ENCODE measurements around the gene TRIM9.

Gene TRIM9

DNA sequence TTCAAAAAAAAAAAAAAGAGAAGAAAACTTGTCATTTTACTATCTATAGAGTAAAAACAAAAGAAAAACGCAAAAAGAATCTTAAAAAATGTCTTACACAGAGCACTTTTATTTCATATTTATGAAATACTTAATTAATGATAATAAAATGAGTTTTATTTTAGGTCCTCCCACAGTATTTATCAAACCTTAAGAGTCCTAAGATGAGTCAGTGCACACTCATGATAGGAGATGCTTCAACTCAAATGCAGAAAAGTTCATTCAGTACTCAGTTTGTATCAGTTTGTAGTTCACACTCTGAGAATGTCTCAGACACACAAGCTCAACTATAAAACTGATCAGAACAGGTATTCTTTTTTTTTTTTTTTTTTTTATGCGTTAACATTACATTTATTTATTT, 41.7 kb downstream of the TRIM9 start:
- no peak for DNase-seq

DNA sequence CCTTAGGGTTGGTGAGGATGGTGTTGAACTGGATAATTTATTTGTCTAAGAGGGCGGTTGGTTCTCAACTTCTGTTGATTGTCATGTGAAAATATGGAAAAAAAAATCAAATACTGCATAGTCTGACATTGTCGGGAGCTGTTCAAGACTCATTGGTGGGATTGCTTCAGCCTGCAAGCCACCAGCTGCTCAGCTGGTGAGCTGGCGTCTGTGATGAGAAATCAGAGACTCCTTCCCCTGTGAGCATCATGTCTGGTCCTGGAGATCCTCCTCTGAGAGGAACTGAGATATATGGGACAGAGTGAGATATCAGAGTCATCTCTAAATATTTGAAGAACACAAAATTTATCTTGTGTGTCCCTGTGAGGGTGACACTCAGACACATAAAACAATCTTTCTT, 49.9 kb downstream of the TRIM9 start:
- no peak for DNase-seq

DNA sequence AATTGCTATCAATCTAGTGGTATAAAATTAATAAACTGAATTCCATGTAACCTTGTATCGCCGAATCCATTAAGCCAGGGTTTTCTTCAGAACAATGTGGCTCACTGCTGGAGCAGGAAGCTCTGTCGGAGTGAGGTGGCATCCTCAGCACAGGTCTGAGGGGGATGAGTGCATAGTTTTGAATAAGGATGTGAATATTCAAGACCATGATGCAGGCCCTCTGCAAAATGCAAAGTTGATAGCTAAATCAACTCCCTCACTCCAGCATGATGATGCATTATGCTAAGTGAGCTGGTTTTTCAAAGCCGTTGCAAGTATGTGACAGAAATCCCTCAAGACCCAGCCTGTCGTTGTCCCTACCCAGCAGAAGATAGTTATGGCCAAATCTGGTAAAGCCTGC, 53.0 kb downstream of the TRIM9 start:
- no peak for DNase-seq

DNA sequence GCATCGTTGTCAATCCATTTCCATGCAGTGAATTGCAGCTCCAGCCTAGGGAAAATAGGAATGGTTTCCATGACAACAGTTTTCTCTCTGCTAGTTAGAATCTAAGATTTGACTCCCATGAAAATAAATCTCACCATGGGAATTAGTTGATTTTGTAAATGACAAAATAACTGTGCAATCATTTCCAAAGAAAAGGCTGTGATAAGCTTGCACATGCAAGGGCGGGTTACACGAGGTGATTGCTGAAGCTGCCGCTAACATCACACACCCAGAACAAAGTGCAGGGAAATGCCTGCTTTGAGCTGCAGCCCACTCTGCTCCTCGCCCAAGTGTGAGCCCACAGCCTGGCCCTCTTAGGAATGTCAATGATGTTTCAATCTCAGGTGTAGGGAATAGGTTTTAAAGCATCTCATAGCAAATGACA, 53.8 kb downstream of the TRIM9 start:
- no peak for DNase-seq

DNA sequence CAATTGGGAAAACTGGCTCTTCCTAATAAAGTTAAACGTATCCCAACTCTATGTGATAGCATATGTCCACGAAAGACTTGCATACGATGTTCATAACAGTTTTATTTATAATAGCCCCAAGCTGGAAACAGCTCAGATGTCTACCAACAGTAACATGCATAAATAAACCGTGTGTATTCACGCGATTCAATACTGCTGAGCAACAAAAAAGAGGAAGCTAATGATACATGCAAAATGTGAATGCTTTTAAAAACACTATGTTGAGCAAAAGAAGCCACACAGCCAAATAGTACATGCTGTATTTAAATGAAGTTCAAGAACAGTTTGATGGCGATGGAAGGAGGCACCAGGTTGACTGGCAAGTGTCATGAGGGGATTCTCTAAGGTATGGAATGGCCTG, 55.7 kb downstream of the TRIM9 start:
- DNase-seq, result no peak

DNA sequence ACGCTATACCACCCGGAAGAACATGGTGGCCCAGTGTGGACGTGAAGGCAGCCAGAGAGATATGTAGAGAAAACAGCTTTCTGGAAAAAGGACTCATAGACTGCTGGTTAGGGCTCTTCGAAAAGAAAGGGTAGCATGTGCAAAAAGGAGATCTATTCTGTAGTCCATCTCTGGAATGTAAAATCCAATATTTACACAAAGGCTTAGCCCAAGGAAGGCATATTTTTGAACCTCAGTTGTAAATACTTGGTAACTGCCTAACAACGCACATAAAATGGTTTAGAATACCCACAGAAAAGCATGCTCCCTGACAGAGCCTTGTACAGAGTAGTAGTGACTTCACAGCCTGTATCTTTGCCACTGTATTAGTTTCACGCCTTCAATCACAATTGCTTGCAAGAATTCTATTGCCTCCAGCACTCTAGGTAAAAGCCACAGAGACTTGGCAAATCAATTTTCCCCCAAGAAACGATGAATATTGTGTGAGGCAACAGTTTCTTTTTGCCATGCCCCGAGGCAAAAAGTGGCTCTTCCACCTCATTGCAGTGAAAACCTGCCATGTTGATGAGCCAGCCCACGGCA, 59.2 kb downstream of the TRIM9 start:
- DNase-seq, result no peak

DNA sequence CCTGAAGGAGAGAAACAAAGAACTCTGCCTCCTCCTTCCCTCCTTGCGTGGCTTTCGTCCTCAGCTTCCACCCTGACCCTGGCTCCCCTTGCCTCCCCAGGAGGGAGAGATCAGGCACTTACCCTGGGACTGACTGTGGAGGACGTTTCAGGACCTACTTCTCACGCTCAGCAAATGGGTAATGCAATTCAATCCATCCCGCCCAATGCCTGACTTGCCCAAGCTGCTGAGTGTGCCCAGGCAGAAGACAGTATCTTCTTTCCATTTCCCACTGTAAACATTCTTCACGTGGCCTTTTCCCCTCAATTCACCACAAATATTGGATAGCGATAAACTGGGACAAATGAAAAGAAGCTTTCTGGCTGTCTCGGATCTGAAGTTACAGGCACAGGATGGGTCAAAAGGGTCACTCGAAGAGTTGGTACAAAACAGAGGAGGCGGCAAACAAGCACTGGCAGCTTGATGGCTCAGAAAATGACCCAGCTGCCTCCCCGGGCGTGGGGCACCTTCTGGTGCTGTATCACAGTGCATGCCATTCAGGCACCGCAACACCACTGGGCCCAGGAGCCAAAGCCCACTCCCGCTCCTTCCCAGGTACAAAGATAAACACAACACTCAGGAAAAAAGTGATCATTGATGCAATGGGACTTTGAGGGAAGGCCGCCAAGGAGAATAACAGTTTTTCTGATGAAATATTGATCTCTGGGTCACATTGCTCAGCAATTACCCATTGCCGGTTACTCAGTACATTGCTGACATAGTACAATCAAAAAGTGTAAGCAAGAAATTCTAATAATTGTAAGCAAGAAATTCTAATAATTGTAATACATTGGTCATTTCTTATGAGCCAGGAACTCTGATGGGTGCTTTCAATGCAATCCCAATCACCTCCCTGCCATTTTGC, 65.8 kb downstream of the TRIM9 start:
- no peak for DNase-seq

DNA sequence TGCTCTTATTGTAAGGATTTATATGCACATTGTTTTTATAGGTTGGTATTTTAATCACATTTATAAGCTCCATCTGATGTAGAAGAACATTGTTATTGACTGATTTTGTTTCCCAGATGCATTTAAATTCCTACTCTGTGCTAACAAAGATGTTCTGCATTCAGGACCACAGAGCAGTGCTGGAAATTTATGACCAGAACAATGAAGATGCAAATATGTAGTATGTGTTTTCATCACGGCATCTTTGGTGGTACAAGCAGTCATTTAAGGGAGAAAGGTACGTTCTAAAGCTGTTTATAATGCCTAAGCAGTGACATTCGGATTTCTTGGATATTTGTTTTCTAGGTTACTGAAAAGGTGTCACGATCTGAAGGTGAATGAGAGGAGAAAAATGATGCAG, 66.5 kb downstream of the TRIM9 start:
- DNase-seq, result no peak

DNA sequence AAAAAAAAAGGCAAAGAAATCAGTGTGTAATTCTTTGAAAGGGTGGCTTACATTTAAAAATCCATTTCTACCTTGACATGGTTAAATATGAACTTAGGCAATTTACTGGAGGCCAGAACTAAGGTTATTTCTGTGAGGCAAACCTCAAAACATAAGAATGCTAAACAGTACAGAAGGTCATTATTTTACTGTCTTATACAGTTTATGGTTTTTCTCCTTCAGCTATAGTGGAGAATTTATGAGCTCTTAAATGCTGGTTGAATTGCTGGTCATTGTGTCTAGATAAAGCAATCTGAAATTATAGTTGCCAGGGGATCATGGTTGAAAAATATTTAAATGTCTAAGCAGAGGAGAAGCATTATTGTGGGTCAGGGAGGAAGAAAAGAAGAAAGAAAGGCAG, 70.5 kb downstream of the TRIM9 start:
- DNase-seq, result no peak

DNA sequence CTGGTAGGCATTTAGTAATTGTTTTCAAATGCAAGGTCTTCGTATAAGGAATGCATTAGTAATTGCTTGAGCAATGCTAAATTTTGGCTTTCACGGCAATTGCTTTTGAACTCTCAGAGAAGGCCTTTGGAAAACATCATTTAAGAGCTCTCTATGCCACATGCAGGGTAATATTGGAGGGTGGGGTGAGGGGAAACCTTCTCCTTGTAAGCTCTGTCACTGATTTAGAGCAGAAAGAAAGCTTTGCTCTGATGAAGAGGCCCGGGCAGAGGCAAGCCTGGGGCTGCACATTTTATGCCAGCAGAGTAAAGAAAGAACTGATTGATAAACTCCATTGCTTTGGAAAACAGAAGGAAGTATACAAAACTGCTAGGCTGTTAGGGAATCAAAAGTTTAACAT, 70.9 kb downstream of the TRIM9 start:
- DNase-seq, result no peak

DNA sequence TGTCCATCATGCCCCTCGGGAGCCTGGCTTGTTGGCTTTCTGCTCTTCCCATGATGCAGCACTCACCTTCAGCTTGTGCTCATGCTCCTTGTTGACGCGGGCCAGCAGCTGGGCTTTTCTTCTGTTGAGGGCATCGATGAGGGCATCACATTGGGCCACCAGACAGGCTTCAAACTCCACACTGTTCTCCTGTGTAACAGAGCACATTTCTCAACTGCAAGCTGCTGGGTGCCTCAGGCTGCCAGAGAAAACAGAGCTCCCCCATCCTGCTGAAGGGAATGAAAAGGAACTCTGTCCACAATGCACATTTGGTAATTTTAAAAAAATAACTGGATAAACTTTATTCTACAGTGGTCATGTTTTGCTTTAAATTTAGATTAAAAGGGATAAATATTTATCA, 72.1 kb downstream of the TRIM9 start:
- no peak for DNase-seq

DNA sequence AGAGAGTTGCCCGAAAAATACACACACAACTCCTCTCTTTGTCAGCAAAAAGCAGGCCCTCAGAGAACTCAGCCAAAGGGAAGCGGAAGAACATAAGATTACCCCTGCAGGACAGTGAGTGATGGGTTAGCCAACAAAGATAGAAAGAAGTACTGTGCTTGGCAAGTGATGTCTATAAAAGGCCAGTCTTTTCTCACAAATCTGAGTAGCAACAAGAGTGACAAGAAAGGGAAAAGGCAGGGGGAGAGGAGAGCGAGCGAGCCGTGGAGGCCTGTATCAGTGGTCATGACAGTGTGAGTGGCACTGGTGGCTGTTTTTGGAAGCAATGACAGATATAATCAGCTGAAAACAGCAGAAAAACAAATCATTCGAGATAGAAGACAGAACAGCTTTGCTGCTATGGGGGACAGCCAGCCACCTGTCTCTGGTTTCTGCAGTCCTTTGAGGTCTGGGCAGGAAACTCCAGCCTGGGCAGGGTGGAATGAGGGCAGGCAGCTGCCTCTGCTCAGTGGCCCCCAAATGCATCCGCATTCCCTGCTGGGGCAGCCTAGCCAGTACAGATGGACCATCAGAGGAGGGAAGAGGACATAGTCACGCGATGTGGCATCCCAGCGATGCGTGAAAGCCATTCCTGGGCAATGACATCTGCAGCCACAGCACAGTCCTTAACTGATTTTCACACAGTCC, 74.7 kb downstream of the TRIM9 start:
- peak; percentile 14 for DNase-seq

DNA sequence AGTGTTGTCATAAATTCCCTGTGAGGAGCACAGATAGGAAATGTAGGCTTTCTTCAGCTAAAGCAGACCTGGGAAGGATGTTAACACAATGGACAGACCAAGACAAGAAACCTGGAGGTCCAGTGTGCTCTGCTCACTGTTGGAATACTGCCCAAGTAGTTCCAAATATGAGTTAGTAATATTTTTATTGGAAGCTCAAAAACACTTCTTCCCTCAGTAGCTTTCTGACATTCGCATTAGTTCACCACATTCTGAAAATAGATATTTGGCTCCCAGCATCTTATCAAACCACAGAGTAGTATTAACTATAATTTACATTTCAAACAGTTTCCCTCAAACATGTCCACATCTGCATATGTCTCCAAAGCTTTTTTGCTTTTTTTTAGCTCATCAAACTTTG, 75.8 kb downstream of the TRIM9 start:
- no peak for DNase-seq

DNA sequence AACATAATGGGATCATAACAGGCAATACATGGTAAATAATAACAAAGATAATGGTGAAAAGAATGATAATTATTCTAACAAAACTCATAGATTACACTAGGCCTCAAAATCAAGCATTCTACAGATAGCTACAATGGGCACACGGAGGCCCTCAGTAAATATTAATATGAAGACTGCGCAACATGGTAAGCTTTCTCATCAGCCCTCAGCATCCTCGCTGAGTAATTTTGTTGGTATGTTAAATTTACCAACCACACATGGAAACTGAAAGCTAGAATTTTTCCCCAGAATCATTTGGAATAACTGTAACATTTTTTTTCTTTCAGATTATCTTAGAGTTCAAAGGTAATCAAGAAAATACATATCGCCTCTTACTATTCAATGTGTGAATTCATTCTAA, 76.4 kb downstream of the TRIM9 start:
- DNase-seq, result no peak

DNA sequence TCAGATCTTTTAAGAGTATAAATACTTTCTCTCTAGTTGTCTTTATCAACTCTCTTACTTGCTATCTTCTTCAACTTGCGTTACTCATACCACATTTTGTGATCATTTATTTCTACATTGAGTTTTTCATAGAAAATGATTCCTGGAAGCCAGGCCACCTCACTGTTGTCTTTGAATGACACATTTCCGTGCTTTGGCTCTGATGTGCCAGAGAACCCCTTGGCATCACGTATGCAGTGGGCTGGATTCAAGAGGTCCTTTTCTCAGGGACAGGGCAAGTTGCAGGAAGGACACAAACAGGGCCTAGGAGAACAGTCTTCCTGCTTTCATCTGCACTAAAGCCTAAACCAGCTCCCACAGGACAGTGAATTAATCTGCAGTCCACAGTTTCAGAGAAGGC, 80.3 kb downstream of the TRIM9 start:
- no peak for DNase-seq

DNA sequence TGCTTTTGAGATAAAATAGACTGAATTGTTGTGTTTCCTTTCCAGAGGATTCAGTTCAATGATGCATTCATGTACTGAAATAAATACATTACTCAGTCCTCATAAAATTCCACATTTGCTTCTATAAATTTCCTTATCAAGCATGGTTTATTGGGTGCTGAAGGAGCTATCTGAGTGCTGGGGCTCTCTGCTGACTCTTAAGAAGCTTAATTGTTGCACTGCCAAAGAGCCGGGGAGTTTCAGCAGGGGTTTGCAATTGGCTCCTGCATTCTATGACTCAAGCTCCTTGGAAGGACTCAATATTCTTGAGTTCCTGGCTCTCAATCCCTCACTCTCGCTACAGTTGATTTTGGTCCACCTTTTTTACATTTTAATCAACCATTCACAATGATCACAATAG, 80.8 kb downstream of the TRIM9 start:
- DNase-seq, result no peak

DNA sequence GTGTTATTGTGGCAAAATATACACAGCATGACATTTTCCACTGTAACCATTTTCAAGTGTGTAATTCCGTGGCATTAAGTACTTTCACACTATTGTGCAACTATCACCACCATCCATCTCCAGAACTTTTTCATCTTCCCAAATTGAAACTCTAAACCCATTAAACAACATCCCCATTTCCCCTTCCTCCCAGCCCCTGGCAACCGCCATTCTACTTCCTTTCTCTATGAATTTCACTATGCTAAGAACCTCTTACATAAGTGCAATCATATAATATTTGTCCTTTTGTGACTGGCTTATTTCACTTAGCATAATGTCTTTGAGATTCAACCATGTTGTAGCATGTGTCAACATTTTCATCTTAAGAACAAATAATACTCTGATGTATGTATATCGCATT, 82.8 kb downstream of the TRIM9 start:
- no peak for DNase-seq

DNA sequence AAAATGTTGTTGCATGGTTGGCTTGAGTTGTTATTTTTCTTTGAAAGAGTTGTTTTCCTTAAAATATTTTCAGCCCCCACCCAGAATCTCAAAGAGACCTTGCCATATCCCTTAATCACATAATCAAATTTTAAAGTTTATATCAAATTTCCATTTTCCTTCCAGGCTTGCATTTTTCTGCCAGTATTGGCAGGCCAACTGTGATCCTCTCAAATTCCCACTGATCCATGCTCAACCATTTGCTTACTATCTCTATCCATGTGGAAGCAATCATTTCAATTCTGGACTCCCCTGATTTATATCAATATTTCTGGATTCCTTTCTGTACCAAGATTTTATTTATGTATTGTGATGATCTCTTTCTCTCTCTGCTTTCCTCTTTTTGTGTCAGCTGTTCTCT, 86.5 kb downstream of the TRIM9 start:
- DNase-seq, result no peak

DNA sequence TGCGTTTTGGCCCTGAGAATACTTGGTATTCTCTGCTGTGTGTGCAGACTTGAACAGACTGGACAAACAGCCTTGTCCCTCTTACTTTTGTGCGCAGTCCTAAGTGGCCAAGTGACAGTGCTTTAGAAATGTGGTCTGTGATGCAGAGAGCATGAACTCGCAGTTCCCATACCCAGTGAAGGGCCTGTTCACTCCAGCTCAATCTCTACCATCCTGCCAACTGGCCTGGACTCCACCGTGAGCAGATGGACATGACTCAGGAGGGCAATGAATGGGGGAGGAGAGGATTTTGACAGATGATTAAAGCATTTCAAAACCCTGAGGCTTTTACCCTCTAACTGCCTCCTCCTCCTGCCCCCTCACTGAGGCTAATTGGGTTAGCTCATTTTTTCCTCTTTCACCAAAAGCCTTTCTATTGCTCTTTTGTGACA, 88.1 kb downstream of the TRIM9 start:
- no peak for DNase-seq

DNA sequence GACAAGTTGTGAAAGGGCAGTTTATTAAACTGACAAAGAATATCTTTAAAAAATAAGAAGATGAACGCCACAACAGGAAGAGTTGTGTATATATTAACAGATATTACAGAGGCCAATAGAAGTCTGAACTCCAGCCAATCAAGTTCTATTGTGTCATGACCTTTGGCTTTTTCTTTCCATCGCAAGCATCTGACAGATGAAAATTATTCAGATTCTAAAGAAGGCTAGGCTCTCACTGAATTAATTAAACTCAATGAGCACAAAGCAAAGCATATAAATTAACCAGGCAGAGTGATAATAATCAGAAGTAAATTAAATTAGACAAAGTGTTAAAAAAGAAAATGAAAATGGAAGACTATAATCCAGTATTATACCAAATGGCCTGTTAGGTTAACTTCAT, 88.6 kb downstream of the TRIM9 start:
- no peak for DNase-seq

DNA sequence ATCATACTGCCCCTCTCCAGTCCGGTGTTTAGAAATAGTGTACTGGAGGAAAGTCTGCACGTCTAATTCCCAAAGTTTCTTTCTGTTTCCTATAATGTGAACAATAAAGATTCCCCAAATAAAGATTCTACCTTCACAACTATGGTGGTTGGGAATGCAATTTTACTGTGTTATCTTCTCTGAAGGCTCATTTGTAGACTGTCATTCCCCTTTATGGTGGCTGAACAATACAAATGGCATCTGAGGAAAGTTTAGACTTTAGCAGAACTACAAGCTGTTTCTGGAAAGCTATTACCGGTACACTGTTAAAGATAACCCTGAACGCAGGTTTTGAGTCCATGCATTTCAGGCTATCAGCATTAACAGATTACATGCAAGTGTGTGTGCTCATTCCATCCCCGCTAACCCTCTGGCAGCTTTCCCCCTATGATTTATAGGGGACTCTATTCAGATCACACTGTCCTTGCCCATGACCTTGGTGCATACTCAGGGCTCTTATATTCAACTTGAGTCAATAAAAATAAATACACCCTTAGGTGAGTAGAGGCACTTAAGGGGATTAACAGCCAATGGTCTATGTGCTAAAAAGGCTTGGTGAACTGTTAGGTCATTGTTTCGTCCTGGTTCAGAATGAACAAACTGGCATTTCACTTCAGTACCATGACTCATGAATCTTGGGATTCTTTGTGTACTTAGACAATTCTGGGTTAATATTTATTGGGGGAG, 89.9 kb downstream of the TRIM9 start:
- no peak for DNase-seq

DNA sequence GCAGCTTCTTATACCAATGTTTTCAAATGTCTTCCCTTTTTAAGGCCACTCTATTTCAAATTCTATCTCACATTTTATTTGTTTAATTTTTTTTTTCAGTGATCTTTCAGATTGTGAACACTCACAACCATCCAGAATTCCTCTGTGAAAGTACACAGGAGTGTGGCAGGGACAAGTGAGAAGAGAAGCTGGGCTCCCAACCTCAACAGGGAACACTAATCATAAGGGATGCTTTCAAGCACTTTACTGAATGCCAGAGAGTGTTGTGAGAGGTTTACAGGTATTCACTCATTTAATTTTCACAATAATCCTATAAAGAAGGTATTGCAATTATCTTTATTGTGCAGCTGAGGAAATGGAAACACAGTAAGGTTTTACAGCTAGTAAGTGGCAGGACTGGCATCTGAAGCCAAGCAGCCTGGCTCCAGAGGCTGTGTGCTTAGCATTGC, 90.5 kb downstream of the TRIM9 start:
- DNase-seq, result peak; percentile 20

DNA sequence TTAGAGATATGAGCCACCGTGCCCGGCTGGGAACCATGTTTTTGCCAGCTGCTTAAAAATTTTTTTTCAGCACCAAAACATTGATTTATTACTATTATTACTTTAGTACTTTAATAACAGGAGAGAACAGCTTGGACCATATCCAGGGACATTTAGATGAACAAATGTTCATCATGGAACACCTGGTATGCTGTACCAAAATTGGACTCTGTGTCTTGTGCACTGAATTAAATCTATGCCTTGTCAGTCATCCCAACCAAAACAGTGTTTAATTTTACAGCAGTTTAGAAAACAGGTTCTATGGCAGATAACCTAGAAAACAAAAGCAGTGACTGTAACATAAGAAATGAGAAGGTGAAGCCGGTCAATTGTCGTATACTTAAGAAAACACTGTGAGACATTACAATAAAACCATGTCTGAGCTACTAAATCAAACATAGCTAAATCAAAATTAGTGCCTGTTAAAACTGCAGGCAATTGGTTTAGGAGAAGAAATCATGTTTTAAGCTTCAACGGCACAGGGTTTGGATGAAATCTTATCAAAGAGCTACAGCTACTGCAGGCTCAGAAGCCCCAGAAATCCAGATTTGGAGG, 92.4 kb downstream of the TRIM9 start:
- no peak for DNase-seq

Data from NCI-H2107 (cell line).